H4 (cell line): ENCODE measurements around the gene NME3. TPM values are rescaled to one million over a fixed set of nuclear protein-coding genes. Genes with fewer than 3 reads are reported as not detected.

ENCODE experiments used
- DNase-seq: peaks from one replicate; pipeline ENCODE4 v3.0.0-alpha.2; 2015; ENCODE audit warnings: low spot score
- total RNA-seq: library from RNA; depleted of rRNA; stranded (reverse); fragments of >200 nt; shearing (Covaris generic); gene quantifications from 2 replicates; pipeline ENCODE4 v1.2.3, GENCODE V29; 2014

Gene NME3
- total RNA-seq, 1 experiment from 2014 or later = 0.50 TPM

GRCh38 chr16:1768767-1769401, 2.5 kb downstream of the NME3 start:
- no peak for DNase-seq

GRCh38 chr16:1768061-1768766, 3.1 kb downstream of the NME3 start:
- no peak for DNase-seq

GRCh38 chr16:1767116-1767994, 4.0 kb downstream of the NME3 start:
- no peak for DNase-seq

- no peak for DNase-seq
Observed at GRCh38 chr16:1766701-1767100, 4.6 kb downstream of the NME3 start.

GRCh38 chr16:1766231-1766630, 5.1 kb downstream of the NME3 start:
- no peak for DNase-seq

- DNase-seq = no peak
Observed at GRCh38 chr16:1765826-1766225, 5.5 kb downstream of the NME3 start.

GRCh38 chr16:1764971-1765370, 6.4 kb downstream of the NME3 start:
- DNase-seq = no peak

- DNase-seq = no peak
Observed at GRCh38 chr16:1763521-1764511, 7.5 kb downstream of the NME3 start.

- no peak for DNase-seq
Observed at GRCh38 chr16:1762879-1763520, 8.3 kb downstream of the NME3 start.

- no peak for DNase-seq
Observed at GRCh38 chr16:1762196-1762878, 9.0 kb downstream of the NME3 start.

- DNase-seq = no peak
Observed at GRCh38 chr16:1761751-1762150, 9.6 kb downstream of the NME3 start.

GRCh38 chr16:1760911-1761310, 10.4 kb downstream of the NME3 start:
- DNase-seq = no peak

- no peak for DNase-seq
Observed at GRCh38 chr16:1759511-1759910, 11.8 kb downstream of the NME3 start.

- DNase-seq = no peak
Observed at GRCh38 chr16:1758923-1759322, 12.4 kb downstream of the NME3 start.

- DNase-seq = no peak
Observed at GRCh38 chr16:1757714-1758461, 13.5 kb downstream of the NME3 start.

- DNase-seq = no peak
Observed at GRCh38 chr16:1754204-1754603, 17.1 kb downstream of the NME3 start.

GRCh38 chr16:1752853-1753252, 18.5 kb downstream of the NME3 start:
- no peak for DNase-seq

- no peak for DNase-seq
Observed at GRCh38 chr16:1751946-1752345, 19.4 kb downstream of the NME3 start.
